ENCODE data around the gene ALOX15B. TPM values are rescaled to one million over a fixed set of nuclear protein-coding genes. Genes with fewer than 3 reads are reported as not detected.

Gene ALOX15B
- total RNA-seq, 1 donor from 2014 or later: not detected

DNA sequence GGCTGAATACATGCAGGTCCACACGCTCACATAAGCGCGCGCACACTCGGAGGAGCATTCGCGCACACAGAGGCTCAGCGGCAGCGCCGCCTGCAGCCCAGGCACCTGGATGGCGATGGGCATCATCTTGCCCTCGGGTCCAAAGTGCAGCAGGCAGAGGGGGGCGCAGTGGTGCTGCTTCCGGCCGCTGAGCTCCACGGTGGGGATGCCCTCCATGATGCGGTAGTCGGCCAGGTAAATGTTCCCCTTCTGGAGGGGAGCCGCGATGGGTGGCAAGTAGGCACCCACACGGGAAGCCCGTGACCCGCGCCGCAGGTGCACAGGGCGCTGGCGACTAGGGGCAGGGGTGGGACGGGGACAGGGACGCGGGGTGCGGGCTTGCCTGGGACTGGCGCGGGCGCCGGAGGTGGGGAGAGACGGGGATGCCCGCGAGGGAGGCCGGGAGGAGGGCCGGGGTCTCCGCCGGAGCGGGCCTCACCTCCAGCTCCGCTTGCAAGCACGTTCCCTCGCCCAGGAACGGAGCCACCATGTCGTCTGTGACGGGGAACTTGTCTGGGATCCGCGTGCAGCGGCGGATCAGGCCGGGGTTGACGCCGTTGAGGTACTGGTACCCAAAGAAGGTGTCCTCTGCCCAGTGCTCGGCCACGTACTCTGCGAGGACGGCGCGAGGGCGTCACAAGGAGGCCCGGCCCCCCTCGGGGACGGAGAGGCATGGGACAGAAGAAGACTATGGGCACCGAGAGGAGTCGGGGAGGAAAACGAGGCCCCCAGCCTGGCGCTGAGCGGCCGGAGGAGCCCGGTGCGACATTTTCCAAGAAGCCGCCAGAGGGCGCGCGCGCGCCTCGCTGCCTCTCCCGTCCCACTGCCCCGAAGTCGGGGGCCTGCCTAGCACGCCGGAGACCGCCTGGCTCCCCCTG lies 40.7 kb downstream of the ALOX15B start:
- intact Hi-C loops (cut with micrococcal nuclease): loop anchor here (1.0 to 5.0 kb wide), 6 partner anchors 12 to 303 kb away; partner anchors contain the start of gene RPL26
- CTCF ChIA-PET: interaction anchor here (0.6 to 8.7 kb wide), 17 partner anchors 9 to 217 kb away, joined by 3 to 112 read pairs (median 5); partner anchors contain the start of genes ALOX12B, ALOXE3, SLC25A35 and VAMP2
- H3K9me3 Mint-ChIP-seq: no peaks in the 10 kb centered on the region
- peaks cover 17% of the 10 kb centered on the region for H3K4me1 Mint-ChIP-seq
- ATAC-seq (ENCODE audit: low read depth) (peak; percentile 85), DNase-seq (peak; percentile 82)
- H3K36me3 Mint-ChIP-seq (ENCODE audit: low read depth): no peaks in the 10 kb centered on the region
- peaks cover 13% of the 10 kb centered on the region for H3K27me3 Mint-ChIP-seq
- H3K4me3 Mint-ChIP-seq: peak overlapping the region; percentile 89
- TF ChIP-seq, protein P1, sequence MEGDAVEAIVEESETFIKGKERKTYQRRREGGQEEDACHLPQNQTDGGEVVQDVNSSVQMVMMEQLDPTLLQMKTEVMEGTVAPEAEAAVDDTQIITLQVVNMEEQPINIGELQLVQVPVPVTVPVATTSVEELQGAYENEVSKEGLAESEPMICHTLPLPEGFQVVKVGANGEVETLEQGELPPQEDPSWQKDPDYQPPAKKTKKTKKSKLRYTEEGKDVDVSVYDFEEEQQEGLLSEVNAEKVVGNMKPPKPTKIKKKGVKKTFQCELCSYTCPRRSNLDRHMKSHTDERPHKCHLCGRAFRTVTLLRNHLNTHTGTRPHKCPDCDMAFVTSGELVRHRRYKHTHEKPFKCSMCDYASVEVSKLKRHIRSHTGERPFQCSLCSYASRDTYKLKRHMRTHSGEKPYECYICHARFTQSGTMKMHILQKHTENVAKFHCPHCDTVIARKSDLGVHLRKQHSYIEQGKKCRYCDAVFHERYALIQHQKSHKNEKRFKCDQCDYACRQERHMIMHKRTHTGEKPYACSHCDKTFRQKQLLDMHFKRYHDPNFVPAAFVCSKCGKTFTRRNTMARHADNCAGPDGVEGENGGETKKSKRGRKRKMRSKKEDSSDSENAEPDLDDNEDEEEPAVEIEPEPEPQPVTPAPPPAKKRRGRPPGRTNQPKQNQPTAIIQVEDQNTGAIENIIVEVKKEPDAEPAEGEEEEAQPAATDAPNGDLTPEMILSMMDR (IDR thresholded peaks at IDR 0.05): no peak
- H3K27ac Mint-ChIP-seq: peak overlapping the region; percentile 83
- POLR2A ChIA-PET: interaction anchor here (0.5 to 2.4 kb wide), 14 partner anchors 11 to 216 kb away, joined by 3 to 20 read pairs (median 4); partner anchors contain the start of genes ALOXE3, CTC1 and SLC25A35

DNA sequence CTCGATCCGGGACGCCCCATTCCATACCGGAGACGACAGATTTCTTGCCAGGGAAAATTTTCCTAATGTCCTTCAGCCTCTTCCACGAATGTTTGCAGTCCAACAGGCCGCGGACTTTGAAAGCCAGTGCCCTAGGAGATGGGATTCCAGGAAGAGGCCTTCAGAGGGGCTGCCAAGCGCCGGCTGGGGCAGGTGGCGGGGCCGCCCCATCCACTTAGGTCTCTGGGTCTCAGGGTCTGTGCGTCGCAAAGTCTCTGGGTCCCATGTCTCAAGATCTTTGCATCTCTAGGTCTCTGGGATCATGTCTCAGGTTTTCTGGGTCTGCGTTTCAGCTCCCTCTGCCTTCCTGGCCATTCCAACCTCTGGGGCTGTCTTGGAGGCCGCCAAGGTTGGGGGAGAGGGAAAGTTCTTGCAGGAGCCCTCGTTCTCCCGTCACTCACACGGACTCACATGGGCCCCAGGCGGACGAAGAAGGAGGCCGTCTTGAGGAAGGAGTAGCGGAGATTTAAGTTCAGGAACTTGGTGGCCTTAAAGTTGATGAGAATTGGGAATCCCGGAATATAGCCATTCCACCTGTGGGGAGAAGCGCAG lies 41.4 kb downstream of the ALOX15B start:
- ATAC-seq (ENCODE audit: low read depth) (no peak), DNase-seq (no peak)
- Mint-ChIP-seq H3K4me1 (peaks cover 14% of the 10 kb centered on the region), H3K9me3 (no peaks in the 10 kb centered on the region), H3K27ac (peak overlapping the region; percentile 83), H3K36me3 (ENCODE audit: low read depth) (no peaks in the 10 kb centered on the region), H3K4me3 (peak overlapping the region; percentile 89), H3K27me3 (peaks cover 6% of the 10 kb centered on the region)
- ChIA-PET CTCF (interaction anchor here (1.1 to 8.7 kb wide), 7 partner anchors 12 to 219 kb away, joined by 3 to 112 read pairs (median 17); no protein-coding TSS in a partner anchor), POLR2A (interaction anchor here (1.2 to 2.4 kb wide), 5 partner anchors 10 to 93 kb away, joined by 3 to 20 read pairs (median 12); partner anchors contain the start of gene ALOXE3)
- intact Hi-C loops (cut with micrococcal nuclease): loop anchor here (1.0 kb wide), 2 partner anchors 11 to 30 kb away; no protein-coding TSS in a partner anchor
- TF ChIP-seq, protein P1 (IDR thresholded peaks at IDR 0.05): no peak

DNA sequence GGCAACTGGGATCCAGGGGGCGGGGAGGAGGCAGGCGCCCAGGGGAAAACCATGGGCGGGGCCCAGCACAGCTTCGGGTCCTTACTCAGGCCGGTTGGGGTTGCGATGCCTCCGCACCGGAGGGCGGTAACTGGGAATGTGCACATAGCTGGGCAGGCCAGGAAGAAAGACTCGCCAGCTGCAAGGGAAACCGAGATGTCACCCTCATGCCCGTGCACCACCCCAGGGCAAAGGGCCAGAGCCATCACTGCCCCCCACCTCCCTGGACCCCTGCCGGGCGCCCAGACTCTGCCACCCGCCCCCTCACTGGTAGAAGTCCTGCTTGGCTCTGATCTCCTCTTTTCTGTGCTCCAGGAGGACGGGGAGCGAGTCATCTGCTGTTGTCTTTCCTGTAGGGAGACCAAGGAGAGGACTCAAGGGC lies 42.0 kb downstream of the ALOX15B start:
- ATAC-seq (ENCODE audit: low read depth) (no peak), DNase-seq (no peak)
- H3K4me3 Mint-ChIP-seq: peak overlapping the region; percentile 89
- H3K27me3 Mint-ChIP-seq: peaks cover 2% of the 10 kb centered on the region
- peaks cover 14% of the 10 kb centered on the region for H3K4me1 Mint-ChIP-seq
- CTCF ChIA-PET: interaction anchor here (1.1 to 8.7 kb wide), 6 partner anchors 12 to 219 kb away, joined by 3 to 112 read pairs (median 6); no protein-coding TSS in a partner anchor
- TF ChIP-seq, protein P1 (IDR thresholded peaks at IDR 0.05): no peak
- no peaks in the 10 kb centered on the region for H3K36me3 Mint-ChIP-seq (ENCODE audit: low read depth)
- H3K9me3 Mint-ChIP-seq: no peaks in the 10 kb centered on the region
- POLR2A ChIA-PET: interaction anchor here (1.2 kb wide), 1 partner anchor 10 kb away, joined by 3 read pairs; no protein-coding TSS in a partner anchor
- intact Hi-C loops (cut with micrococcal nuclease): loop anchor here (1.0 kb wide), 2 partner anchors 10 to 29 kb away; no protein-coding TSS in a partner anchor
- H3K27ac Mint-ChIP-seq: no peak overlapping the region

DNA sequence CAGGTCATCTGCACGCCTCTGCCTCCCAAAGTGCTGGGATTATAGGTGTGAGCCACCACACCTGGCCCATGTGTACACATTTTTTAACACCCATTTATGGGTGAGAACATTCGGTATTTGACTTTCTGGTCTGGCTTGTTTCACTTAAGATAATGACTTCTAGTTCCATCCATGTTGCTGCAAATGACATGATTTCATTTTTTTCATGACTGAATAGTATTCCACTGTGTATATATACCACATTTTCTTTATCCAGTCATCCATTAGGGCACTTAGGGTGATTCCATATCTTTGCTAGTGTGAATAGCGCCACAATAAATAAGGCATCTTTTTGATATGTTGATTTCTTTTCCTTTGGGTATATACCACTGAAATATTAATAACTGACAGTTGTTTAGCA lies 43.0 kb downstream of the ALOX15B start:
- Mint-ChIP-seq H3K27ac (no peak overlapping the region), H3K9me3 (no peaks in the 10 kb centered on the region), H3K27me3 (peaks cover 2% of the 10 kb centered on the region), H3K4me1 (peaks cover 14% of the 10 kb centered on the region), H3K4me3 (no peak overlapping the region), H3K36me3 (ENCODE audit: low read depth) (no peaks in the 10 kb centered on the region)
- POLR2A ChIA-PET: interaction anchor here (0.5 kb wide), 1 partner anchor 212 kb away, joined by 4 read pairs; no protein-coding TSS in a partner anchor
- TF ChIP-seq, protein P1 (IDR thresholded peaks at IDR 0.05): no peak
- DNase-seq (no peak), ATAC-seq (ENCODE audit: low read depth) (no peak)
- intact Hi-C loops (cut with micrococcal nuclease): no loop called here
- CTCF ChIA-PET: interaction anchor here (1.4 to 8.7 kb wide), 4 partner anchors 11 to 37 kb away, joined by 3 to 112 read pairs (median 22); no protein-coding TSS in a partner anchor
